Measurements from ENCODE around the gene BCKDK. TPM values are rescaled to one million over a fixed set of nuclear protein-coding genes. Genes with fewer than 3 reads are reported as not detected.

The BCKDK gene
- total and polyA plus RNA-seq, 2 of the 13 experiments (the other 11 are each of a cell fraction or from before 2014, with no cell fraction given), result 24.9 to 42.6 TPM

DNA sequence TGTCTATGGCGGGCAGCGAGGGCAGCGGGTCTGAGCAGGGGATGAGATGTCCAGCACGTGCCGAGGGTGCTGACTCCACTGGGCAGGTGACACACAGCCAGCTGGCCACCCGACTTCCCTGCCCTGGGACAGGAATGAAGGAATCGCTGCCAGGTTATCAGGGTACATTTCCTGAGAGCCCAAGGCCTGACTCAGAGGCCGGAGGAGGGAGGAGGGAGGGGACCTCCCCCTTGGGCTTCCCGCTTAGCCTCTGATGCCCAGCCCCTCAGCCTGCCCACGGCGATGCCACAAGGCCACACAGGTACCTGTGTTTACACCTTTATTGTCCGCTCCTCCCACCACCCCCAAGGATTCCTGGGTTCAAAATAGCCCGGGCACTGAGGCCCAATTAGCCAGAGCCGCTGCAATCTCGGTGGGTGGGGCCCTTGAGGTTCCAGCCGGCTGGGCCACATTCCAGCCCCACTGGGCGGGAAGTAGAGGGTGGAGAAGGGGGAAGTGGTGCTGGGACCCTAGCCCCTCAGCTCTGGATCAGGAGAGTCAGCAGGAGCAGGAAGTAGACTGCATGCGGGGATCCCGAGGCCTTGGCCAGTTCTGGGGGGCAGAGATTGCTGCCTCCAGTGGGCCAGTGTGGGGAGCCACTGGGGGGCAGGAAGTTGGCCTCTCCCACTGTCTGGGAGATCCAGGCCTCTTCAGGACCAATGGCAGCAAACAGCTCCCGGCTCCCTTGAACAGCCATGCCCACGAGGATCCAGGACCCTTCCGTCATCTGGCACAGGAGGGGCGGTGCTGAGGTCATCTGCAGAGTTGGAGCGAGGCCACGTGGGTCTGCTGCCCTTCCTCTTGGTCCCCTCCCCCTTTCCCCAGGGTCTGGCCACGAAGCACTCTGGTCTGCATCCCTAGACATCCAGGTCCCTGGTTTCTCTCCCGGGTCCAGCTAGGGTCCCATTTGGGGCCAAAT, 30.7 kb downstream of the BCKDK start (continued):
- TF ChIP-seq, protein P1, sequence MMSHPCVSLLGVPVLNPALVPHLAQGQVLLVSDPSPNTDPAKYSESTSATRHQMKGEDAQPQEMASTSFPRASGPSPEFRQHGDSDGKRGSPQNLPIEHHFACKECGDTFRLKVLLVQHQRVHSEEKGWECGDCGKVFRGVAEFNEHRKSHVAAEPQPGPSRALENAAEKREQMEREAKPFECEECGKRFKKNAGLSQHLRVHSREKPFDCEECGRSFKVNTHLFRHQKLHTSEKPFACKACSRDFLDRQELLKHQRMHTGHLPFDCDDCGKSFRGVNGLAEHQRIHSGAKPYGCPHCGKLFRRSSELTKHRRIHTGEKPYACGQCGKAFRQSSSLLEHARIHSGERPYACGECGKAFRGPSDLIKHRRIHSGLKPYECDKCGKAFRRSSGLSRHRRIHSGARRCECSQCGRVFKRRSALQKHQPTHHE (CRISPR knock-in tag; IDR thresholded peaks at IDR 0.05; ENCODE audit: borderline replicate concordance), result no peak
- no peak for TF ChIP-seq ZNF878 (CRISPR knock-in tag; IDR thresholded peaks at IDR 0.05)
- TF ChIP-seq, protein P2, sequence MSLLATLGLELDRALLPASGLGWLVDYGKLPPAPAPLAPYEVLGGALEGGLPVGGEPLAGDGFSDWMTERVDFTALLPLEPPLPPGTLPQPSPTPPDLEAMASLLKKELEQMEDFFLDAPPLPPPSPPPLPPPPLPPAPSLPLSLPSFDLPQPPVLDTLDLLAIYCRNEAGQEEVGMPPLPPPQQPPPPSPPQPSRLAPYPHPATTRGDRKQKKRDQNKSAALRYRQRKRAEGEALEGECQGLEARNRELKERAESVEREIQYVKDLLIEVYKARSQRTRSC (CRISPR knock-in tag; IDR thresholded peaks at IDR 0.05; ENCODE audit: low read depth), result no peak
- TF ChIP-seq, protein P3, sequence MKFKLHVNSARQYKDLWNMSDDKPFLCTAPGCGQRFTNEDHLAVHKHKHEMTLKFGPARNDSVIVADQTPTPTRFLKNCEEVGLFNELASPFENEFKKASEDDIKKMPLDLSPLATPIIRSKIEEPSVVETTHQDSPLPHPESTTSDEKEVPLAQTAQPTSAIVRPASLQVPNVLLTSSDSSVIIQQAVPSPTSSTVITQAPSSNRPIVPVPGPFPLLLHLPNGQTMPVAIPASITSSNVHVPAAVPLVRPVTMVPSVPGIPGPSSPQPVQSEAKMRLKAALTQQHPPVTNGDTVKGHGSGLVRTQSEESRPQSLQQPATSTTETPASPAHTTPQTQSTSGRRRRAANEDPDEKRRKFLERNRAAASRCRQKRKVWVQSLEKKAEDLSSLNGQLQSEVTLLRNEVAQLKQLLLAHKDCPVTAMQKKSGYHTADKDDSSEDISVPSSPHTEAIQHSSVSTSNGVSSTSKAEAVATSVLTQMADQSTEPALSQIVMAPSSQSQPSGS (CRISPR knock-in tag; IDR thresholded peaks at IDR 0.05), result no peak
- TF ChIP-seq, protein P4, sequence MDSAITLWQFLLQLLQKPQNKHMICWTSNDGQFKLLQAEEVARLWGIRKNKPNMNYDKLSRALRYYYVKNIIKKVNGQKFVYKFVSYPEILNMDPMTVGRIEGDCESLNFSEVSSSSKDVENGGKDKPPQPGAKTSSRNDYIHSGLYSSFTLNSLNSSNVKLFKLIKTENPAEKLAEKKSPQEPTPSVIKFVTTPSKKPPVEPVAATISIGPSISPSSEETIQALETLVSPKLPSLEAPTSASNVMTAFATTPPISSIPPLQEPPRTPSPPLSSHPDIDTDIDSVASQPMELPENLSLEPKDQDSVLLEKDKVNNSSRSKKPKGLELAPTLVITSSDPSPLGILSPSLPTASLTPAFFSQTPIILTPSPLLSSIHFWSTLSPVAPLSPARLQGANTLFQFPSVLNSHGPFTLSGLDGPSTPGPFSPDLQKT (CRISPR knock-in tag; IDR thresholded peaks at IDR 0.05; ENCODE audit: borderline replicate concordance), result no peak; the same call in 1 of the 2 replicates
- no peak; the same call in 1 of the 2 replicates for TF ChIP-seq KDM2A (CRISPR knock-in tag; IDR thresholded peaks at IDR 0.05; ENCODE audit: borderline replicate concordance, low read depth)
- TF ChIP-seq, protein P5, sequence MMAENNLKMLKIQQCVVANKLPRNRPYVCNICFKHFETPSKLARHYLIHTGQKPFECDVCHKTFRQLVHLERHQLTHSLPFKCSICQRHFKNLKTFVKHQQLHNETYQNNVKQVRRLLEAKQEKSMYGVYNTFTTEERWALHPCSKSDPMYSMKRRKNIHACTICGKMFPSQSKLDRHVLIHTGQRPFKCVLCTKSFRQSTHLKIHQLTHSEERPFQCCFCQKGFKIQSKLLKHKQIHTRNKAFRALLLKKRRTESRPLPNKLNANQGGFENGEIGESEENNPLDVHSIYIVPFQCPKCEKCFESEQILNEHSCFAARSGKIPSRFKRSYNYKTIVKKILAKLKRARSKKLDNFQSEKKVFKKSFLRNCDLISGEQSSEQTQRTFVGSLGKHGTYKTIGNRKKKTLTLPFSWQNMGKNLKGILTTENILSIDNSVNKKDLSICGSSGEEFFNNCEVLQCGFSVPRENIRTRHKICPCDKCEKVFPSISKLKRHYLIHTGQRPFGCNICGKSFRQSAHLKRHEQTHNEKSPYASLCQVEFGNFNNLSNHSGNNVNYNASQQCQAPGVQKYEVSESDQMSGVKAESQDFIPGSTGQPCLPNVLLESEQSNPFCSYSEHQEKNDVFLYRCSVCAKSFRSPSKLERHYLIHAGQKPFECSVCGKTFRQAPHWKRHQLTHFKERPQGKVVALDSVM (CRISPR knock-in tag; IDR thresholded peaks at IDR 0.05), result no peak
- peak; percentile 59 for TF ChIP-seq ZNF781 (CRISPR knock-in tag; IDR thresholded peaks at IDR 0.05; ENCODE audit: borderline replicate concordance, not compliant biosample characterization)
- no peak for TF ChIP-seq ZNF33B (CRISPR knock-in tag; IDR thresholded peaks at IDR 0.05)
- TF ChIP-seq TP53 (CRISPR knock-in tag; conservative IDR thresholded peaks at IDR 0.05), result no peak
- TF ChIP-seq ATRX (CRISPR knock-in tag; IDR thresholded peaks at IDR 0.05; ENCODE audit: borderline replicate concordance), result no peak
- TF ChIP-seq, protein P6, sequence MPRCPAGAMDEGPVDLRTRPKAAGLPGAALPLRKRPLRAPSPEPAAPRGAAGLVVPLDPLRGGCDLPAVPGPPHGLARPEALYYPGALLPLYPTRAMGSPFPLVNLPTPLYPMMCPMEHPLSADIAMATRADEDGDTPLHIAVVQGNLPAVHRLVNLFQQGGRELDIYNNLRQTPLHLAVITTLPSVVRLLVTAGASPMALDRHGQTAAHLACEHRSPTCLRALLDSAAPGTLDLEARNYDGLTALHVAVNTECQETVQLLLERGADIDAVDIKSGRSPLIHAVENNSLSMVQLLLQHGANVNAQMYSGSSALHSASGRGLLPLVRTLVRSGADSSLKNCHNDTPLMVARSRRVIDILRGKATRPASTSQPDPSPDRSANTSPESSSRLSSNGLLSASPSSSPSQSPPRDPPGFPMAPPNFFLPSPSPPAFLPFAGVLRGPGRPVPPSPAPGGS (CRISPR knock-in tag; IDR thresholded peaks at IDR 0.05), result peak; percentile 62
- TF ChIP-seq ZNF383 (CRISPR knock-in tag; IDR thresholded peaks at IDR 0.05; ENCODE audit: borderline replicate concordance), result no peak
- no peak for TF ChIP-seq ZSCAN30 (CRISPR knock-in tag; IDR thresholded peaks at IDR 0.05)
- peak; percentile 48; the same call in 1 of the 2 replicates for TF ChIP-seq RFXAP (CRISPR knock-in tag; IDR thresholded peaks at IDR 0.05; ENCODE audit: borderline replicate concordance)
- 0 out of 2 replicates have a peak, but pooled peaks have one; percentile 38 for TF ChIP-seq ZNF572 (CRISPR knock-in tag; IDR thresholded peaks at IDR 0.05)
- TF ChIP-seq ZNF569 (CRISPR knock-in tag; IDR thresholded peaks at IDR 0.05; ENCODE audit: borderline replicate concordance), result no peak
- TF ChIP-seq ZNF775 (CRISPR knock-in tag; IDR thresholded peaks at IDR 0.05; ENCODE audit: borderline replicate concordance), result no peak
- no peak for TF ChIP-seq CHD2 (IDR thresholded peaks at IDR 0.05; ENCODE audit: low read depth, low read length)
- no peak for TF ChIP-seq U2AF1 (optimal IDR thresholded peaks at IDR 0.05; ENCODE audit: low read depth, low read length)
